GM10266 (cell line): ENCODE data around the gene ZNF287.

ENCODE experiments used
- DNase-seq: peaks from one replicate; pipeline ENCODE4 v3.0.0; 2012; ENCODE audit errors: extremely low spot score
- CTCF ChIP-seq: IDR thresholded peaks from 2 replicates; pipeline ENCODE4 v1.5.1; 2012; ENCODE audit warnings: mild to moderate bottlenecking, low read depth; ENCODE audit not compliant: control insufficient read depth, insufficient read depth; ENCODE audit errors: missing control alignments

ZNF287 gene

GRCh38 chr17:16515933-16516332 is 53.1 kb downstream of the ZNF287 start:
- no peak for TF ChIP-seq CTCF
- DNase-seq = no peak

GRCh38 chr17:16513873-16514272 is 55.1 kb downstream of the ZNF287 start:
- DNase-seq = no peak
- no peak for TF ChIP-seq CTCF

- no peak for TF ChIP-seq CTCF
- no peak for DNase-seq
Measured at GRCh38 chr17:16512011-16512410, 57.0 kb downstream of the ZNF287 start.

- TF ChIP-seq CTCF = no peak
- no peak for DNase-seq
Measured at GRCh38 chr17:16511593-16511992, 57.4 kb downstream of the ZNF287 start.

- DNase-seq = no peak
- TF ChIP-seq CTCF = no peak
Measured at GRCh38 chr17:16507918-16508533, 61.0 kb downstream of the ZNF287 start.

GRCh38 chr17:16506188-16506587 is 62.8 kb downstream of the ZNF287 start:
- no peak for TF ChIP-seq CTCF
- no peak for DNase-seq

- no peak for DNase-seq
- TF ChIP-seq CTCF = no peak
Measured at GRCh38 chr17:16504984-16505383, 64.0 kb downstream of the ZNF287 start.
